Spinal cord (tissue), 10 donors: Measurements from ENCODE around the gene PKM. TPM values are rescaled to one million over a fixed set of nuclear protein-coding genes. Genes with fewer than 3 reads are reported as not detected.
A peak's percentile ranks its signal among the peaks of the same experiment; 100 is the strongest.

ENCODE experiments used
- DNase-seq, 6 donors: peaks; one replicate each; pipeline versions ENCODE4 v3.0.0 to v3.0.0-alpha.2; 2013 to 2015; ENCODE audit warnings: low spot score in 6 of 6, low read depth in 4 of 6
- H3K27ac ChIP-seq: one replicate; pipeline ENCODE4 v1.5.1; 2013; ENCODE audit warnings: low read depth, low read length, control low read depth
- H3K27me3 ChIP-seq: one replicate; pipeline ENCODE4 v1.6.1; 2013; ENCODE audit warnings: low read length; ENCODE audit not compliant: control insufficient read depth, insufficient read depth
- H3K36me3 ChIP-seq: one replicate; pipeline ENCODE4 v1.6.1; 2013; ENCODE audit warnings: low read length; ENCODE audit not compliant: control insufficient read depth, insufficient read depth
- H3K4me1 ChIP-seq: one replicate; pipeline ENCODE4 v1.6.1; 2013; ENCODE audit warnings: low read length; ENCODE audit not compliant: control insufficient read depth, insufficient read depth
- H3K4me3 ChIP-seq: one replicate; pipeline ENCODE4 v1.5.1; 2013; ENCODE audit warnings: low read depth, low read length, control low read depth
- H3K9me3 ChIP-seq: one replicate; pipeline ENCODE4 v1.6.1; 2013; ENCODE audit warnings: low read length; ENCODE audit not compliant: control insufficient read depth, insufficient read depth
- WGBS: methylation state at CpG from one replicate; pipeline ENCODE4 v1.1.5; 2013; ENCODE audit warnings: missing lambda C conversion rate; ENCODE audit not compliant: insufficient coverage; 5-methylcytosine and 5-hydroxymethylcytosine counted together
- polyA plus RNA-seq, 2 donors: library from polyadenylated mRNA; unstranded; fragments of 120-200 nt; gene quantifications; one replicate each; pipeline ENCODE4 v1.2.1, GENCODE V29; 2013; ENCODE audit not compliant: insufficient read length in 2 of 2
- total RNA-seq, 2 donors: library from RNA; depleted of rRNA in 1 of 2; stranded (reverse); fragments of 120-200 nt in 1 of 2; fragments of >200 nt in 1 of 2; gene quantifications; one replicate each; pipeline versions ENCODE4 v1.2.3 to v1.2.4, GENCODE V29; 2013 to 2014
- donor health status: healthy.

PKM gene
- total and polyA plus RNA-seq, 4 donors = 461 to 718 (median 647) TPM

GRCh38 chr15:72154316-72154715 lies 76.7 kb downstream of the PKM start:
- Histone ChIP-seq H3K27me3 (no peaks in the 10 kb centered on the region), H3K4me1 (peaks cover 15% of the 10 kb centered on the region), H3K9me3 (no peaks in the 10 kb centered on the region), H3K36me3 (no peaks in the 10 kb centered on the region), H3K27ac (no peak overlapping the region), H3K4me3 (no peak overlapping the region)
- DNase-seq = no peak
- 95% methylated on average over 7 of the region's 7 CpGs for WGBS

DNA sequence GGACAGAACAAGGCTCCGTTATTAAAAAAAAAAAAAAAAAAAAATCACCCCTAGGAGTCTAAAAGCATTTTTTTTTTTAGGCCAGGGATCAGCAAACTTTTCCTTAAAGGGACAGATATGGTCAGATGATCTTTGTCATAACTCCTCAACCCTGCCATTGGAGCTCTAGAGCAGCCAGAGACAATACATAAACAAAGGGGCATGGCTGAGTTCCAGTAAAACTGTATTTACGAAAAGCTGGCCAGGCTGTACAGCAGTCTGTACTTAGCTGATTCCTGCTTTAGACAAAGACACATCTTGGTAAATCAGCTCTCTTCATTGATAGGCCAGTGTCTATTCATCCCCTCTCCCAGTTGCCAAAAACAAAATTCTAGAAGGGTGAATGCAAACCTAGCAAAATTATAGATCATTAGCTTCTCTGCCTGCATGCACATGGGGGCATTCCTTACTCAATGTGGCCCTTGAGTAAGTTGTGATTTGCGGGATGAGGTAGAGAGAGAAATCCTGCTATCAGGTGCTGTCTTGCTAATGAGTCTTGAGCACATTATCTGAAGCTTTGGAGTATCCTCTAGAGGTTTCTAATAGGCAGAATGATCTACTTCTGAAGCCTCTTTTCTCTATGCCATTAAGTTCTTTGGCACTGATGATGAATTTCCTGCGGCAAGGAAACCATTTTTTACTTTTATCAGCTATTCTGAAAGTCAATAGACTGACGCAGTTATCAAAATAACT lies 77.6 kb downstream of the PKM start:
- no peak overlapping the region for H3K4me3 ChIP-seq
- 64% methylated on average over 2 of the region's 5 CpGs for WGBS
- H3K27ac ChIP-seq = no peak overlapping the region
- H3K27me3 ChIP-seq = no peaks in the 10 kb centered on the region
- H3K36me3 ChIP-seq = no peaks in the 10 kb centered on the region
- no peaks in the 10 kb centered on the region for H3K9me3 ChIP-seq
- H3K4me1 ChIP-seq = peaks cover 15% of the 10 kb centered on the region
- DNase-seq = peak in 2 of 6 donors; percentile 26 to 64

Other genes starting within 250 kb of the PKM start
- gene MYO9A, start 113.0 kb downstream of the PKM start, total RNA-seq = 100 to 1,000 TPM in 1 of 2 donors, 10 to 100 TPM in 1; 56.0 to 116 TPM
- 10 to 100 TPM; 17.2 to 24.8 TPM for gene MYO9A, start 113.0 kb downstream of the PKM start, polyA plus RNA-seq
- gene SENP8, start 112.8 kb downstream of the PKM start, total RNA-seq = 1 to 10 TPM; 5.1 to 6.4 TPM
- gene SENP8, start 112.8 kb downstream of the PKM start, polyA plus RNA-seq = 1 to 10 TPM; 5.6 to 6.7 TPM
- gene GRAMD2A, start 33.4 kb downstream of the PKM start, total RNA-seq = 1 to 10 TPM; 1.4 to 1.8 TPM
- 1 to 10 TPM; 2.7 to 3.8 TPM for gene GRAMD2A, start 33.4 kb downstream of the PKM start, polyA plus RNA-seq
- gene PARP6, start 41.4 kb upstream of the PKM start, total RNA-seq = 100 to 1,000 TPM in 1 of 2 donors, 10 to 100 TPM in 1; 55.4 to 114 TPM
- gene PARP6, start 41.4 kb upstream of the PKM start, polyA plus RNA-seq = 100 to 1,000 TPM; 199 to 201 TPM
- gene CELF6, start 89.0 kb upstream of the PKM start, total RNA-seq = 1 to 10 TPM; 6.8 to 8.5 TPM
- gene CELF6, start 89.0 kb upstream of the PKM start, polyA plus RNA-seq = 10 to 100 TPM; 18.2 to 18.7 TPM
- 100 to 1,000 TPM in 1 of 2 donors, 10 to 100 TPM in 1; 52.8 to 108 TPM for gene HEXA, start 144.8 kb upstream of the PKM start, total RNA-seq
- gene HEXA, start 144.8 kb upstream of the PKM start, polyA plus RNA-seq = 10 to 100 TPM; 65.5 to 81.1 TPM
- gene TMEM202, start 167.1 kb upstream of the PKM start, total RNA-seq = not detected
- gene TMEM202, start 167.1 kb upstream of the PKM start, polyA plus RNA-seq = not detected
- 10 to 100 TPM; 67.6 to 73.8 TPM for gene ARIH1, start 243.1 kb upstream of the PKM start, total RNA-seq
- 100 to 1,000 TPM; 141 to 179 TPM for gene ARIH1, start 243.1 kb upstream of the PKM start, polyA plus RNA-seq